Regular cardiac myocyte (primary cell): ENCODE measurements around the gene SDHA. TPM values are rescaled to one million over a fixed set of nuclear protein-coding genes. Genes with fewer than 3 reads are reported as not detected.

Experiments
- total RNA-seq: library from RNA; depleted of rRNA; stranded (reverse); fragments of >200 nt; gene quantifications from 2 replicates; pipeline ENCODE4 v1.2.3, GENCODE V29; 2014

SDHA gene
- 83.2 and 135 TPM in 2 replicates for total RNA-seq

GRCh38 chr5:217494-218456 is at the start of gene SDHA, which contains the start of gene CCDC127:
Gene SDHA, plus strand, starts transcription at chr5:218320. Its CDS starts 36 bp downstream, at chr5:218356.
Gene CCDC127, minus strand, starts transcription at chr5:218153. Its CDS starts 1,304 bp downstream, at chr5:216849.

GRCh38 chr5:191036-191948 is 26.8 kb upstream of the SDHA start, which contains the start of gene LRRC14B:
Gene LRRC14B, plus strand, starts transcription at chr5:191495. Its CDS starts 44 bp downstream, at chr5:191539.

Other genes starting within 250 kb of the SDHA start
- gene PLEKHG4B, start 126.2 kb upstream of the SDHA start, total RNA-seq = 0.28 and 0.38 TPM in 2 replicates
- gene LRRC14B, start 26.8 kb upstream of the SDHA start, total RNA-seq = not detected in 2 replicates
- gene CCDC127, start 167 bp upstream of the SDHA start, total RNA-seq = 6.7 and 7.9 TPM in 2 replicates
- gene PDCD6, start 53.3 kb downstream of the SDHA start, total RNA-seq = 85.4 and 129 TPM in 2 replicates
- 19.4 and 26.5 TPM in 2 replicates for gene AHRR, start 103.4 kb downstream of the SDHA start, total RNA-seq
- gene EXOC3, start 224.9 kb downstream of the SDHA start, total RNA-seq = 41.8 and 42.6 TPM in 2 replicates